Activated CD4-positive, alpha-beta T cell treated with anti-CD3 and anti-CD28 coated beads, Interleukin-2, amount 50 U/mL, for 1 hour (primary cell): Measurements from ENCODE around the gene MAJIN.

Experiments used
- DNase-seq: peaks from one replicate; pipeline ENCODE4 v3.0.0-alpha.2; 2020

The MAJIN gene

GRCh38 chr11:64929625-64930024 lies 42.3 kb downstream of the MAJIN start:
- DNase-seq: no peak

- no peak for DNase-seq
Observed at GRCh38 chr11:64928957-64929356, 43.0 kb downstream of the MAJIN start.

- no peak for DNase-seq
Observed at GRCh38 chr11:64926689-64927088, 45.2 kb downstream of the MAJIN start.

- DNase-seq: no peak
Observed at GRCh38 chr11:64925536-64926436, 46.1 kb downstream of the MAJIN start.

- DNase-seq: no peak
Observed at GRCh38 chr11:64924910-64925284, 47.0 kb downstream of the MAJIN start.

- peak; percentile 89 for DNase-seq
Observed at GRCh38 chr11:64923944-64924909, 47.7 kb downstream of the MAJIN start, which contains the start of gene PPP2R5B. PPP2R5B (plus strand) TSS chr11:64924689; CDS start chr11:64925735, 1,046 bp downstream.

- no peak for DNase-seq
Observed at GRCh38 chr11:64923151-64923661, 48.7 kb downstream of the MAJIN start.

GRCh38 chr11:64921384-64921783 lies 50.5 kb downstream of the MAJIN start:
- DNase-seq: no peak

- no peak for DNase-seq
Observed at GRCh38 chr11:64920124-64920523, 51.8 kb downstream of the MAJIN start.

- no peak for DNase-seq
Observed at GRCh38 chr11:64919627-64920026, 52.3 kb downstream of the MAJIN start.

GRCh38 chr11:64918017-64918416 lies 53.9 kb downstream of the MAJIN start:
- no peak for DNase-seq

GRCh38 chr11:64917663-64917995 lies 54.3 kb downstream of the MAJIN start:
- no peak for DNase-seq

- peak; percentile 99 for DNase-seq
Observed at GRCh38 chr11:64916775-64917662, 54.9 kb downstream of the MAJIN start, which contains the start of gene ATG2A. ATG2A (minus strand) TSS chr11:64917209; CDS start chr11:64917135, 74 bp downstream.

- DNase-seq: peak; percentile 20
Observed at GRCh38 chr11:64916040-64916774, 55.7 kb downstream of the MAJIN start.

- no peak for DNase-seq
Observed at GRCh38 chr11:64915376-64915887, 56.5 kb downstream of the MAJIN start.

- no peak for DNase-seq
Observed at GRCh38 chr11:64914123-64914522, 57.8 kb downstream of the MAJIN start.

GRCh38 chr11:64913171-64913727 lies 58.7 kb downstream of the MAJIN start:
- DNase-seq: no peak

- no peak for DNase-seq
Observed at GRCh38 chr11:64911689-64912088, 60.2 kb downstream of the MAJIN start.

- DNase-seq: no peak
Observed at GRCh38 chr11:64911142-64911541, 60.8 kb downstream of the MAJIN start.

- DNase-seq: no peak
Observed at GRCh38 chr11:64910451-64911093, 61.3 kb downstream of the MAJIN start.
